ENCODE data around the gene ANO4.
"Not testable (repeated sequence)": the region's sequence is repeated elsewhere in the genome, so short reads cannot be mapped to it uniquely, and the experiment has no call there.

The ANO4 gene

GRCh38 chr12:101053203-101053602 is 258.6 kb downstream of the ANO4 start:
- in situ Hi-C loops (cut with MboI; ENCODE audit: low pct_unique_long_range_greater_than_20kb, low sequenced_read_pairs), result no loop called here
- no peak for DNase-seq

- in situ Hi-C loops (cut with MboI; ENCODE audit: low pct_unique_long_range_greater_than_20kb, low sequenced_read_pairs), result no loop called here
- no peak for DNase-seq
Measured at GRCh38 chr12:101055940-101056339, 261.4 kb downstream of the ANO4 start.

DNA sequence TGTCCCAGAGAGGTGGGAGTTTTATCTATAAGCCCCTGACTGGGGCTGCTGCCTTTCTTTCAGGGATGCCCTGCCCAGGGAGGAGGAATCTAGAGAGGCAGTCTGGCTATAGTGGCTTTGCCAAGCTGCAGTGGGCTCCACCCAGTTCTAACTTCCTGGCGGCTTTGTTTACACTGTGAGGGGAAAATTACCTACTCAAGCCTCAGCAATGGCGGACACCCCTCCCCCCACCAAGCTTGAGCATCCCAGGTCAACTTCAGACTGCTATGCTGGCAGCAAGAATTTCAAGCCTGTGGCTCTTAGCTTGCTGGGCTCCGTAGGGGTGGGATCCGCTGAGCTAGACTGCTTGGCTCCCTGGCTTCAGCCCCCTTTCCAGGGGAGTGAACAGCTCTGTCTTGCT is 267.9 kb downstream of the ANO4 start:
- in situ Hi-C loops (cut with MboI; ENCODE audit: low pct_unique_long_range_greater_than_20kb, low sequenced_read_pairs); DNase-seq: not testable (repeated sequence)

GRCh38 chr12:101064721-101065120 is 270.1 kb downstream of the ANO4 start:
- in situ Hi-C loops (cut with MboI; ENCODE audit: low pct_unique_long_range_greater_than_20kb, low sequenced_read_pairs), result no loop called here
- no peak for DNase-seq

DNA sequence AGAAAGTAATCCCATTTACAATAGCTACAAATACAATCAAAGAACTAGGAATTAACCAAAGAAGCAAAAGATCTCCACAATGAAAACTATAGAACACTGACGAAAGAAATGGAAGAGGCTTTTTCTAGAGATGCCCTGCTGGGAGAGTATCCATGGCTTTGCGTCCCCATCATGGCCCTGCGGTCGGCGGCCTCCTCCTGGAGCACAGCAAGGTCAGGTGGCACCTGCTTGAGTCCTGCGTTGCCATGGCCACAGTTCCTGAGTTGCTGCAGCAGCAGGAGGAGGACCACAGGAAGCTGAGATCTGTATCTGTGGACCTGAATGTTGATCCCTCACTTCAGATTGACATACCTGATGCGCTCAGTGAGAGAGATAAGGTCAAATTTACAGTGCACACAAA is 271.9 kb downstream of the ANO4 start:
- in situ Hi-C loops (cut with MboI; ENCODE audit: low pct_unique_long_range_greater_than_20kb, low sequenced_read_pairs), result no loop called here
- DNase-seq, result no peak

- in situ Hi-C loops (cut with MboI; ENCODE audit: low pct_unique_long_range_greater_than_20kb, low sequenced_read_pairs), result no loop called here
- no peak for DNase-seq
Measured at GRCh38 chr12:101068402-101068801, 273.8 kb downstream of the ANO4 start.

DNA sequence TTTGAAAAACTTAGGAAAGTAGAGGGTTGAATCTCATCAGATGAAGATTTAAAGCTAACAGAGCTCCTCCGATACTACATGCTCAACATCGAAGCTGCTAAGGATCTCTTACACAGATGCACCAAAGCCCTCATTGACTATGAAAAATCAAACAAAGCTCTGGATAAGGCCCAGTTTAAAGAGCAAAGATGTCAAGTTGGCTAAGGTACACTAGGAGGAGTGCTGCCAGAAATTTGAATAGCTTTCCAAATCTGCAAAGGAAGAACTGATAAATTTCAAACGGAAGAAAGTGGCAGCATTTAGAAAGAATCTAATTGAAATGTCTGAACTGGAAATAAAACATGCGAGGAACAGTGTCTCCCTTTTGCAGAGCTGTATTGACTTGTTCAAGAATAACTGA is 274.3 kb downstream of the ANO4 start:
- in situ Hi-C loops (cut with MboI; ENCODE audit: low pct_unique_long_range_greater_than_20kb, low sequenced_read_pairs), result no loop called here
- no peak for DNase-seq

DNA sequence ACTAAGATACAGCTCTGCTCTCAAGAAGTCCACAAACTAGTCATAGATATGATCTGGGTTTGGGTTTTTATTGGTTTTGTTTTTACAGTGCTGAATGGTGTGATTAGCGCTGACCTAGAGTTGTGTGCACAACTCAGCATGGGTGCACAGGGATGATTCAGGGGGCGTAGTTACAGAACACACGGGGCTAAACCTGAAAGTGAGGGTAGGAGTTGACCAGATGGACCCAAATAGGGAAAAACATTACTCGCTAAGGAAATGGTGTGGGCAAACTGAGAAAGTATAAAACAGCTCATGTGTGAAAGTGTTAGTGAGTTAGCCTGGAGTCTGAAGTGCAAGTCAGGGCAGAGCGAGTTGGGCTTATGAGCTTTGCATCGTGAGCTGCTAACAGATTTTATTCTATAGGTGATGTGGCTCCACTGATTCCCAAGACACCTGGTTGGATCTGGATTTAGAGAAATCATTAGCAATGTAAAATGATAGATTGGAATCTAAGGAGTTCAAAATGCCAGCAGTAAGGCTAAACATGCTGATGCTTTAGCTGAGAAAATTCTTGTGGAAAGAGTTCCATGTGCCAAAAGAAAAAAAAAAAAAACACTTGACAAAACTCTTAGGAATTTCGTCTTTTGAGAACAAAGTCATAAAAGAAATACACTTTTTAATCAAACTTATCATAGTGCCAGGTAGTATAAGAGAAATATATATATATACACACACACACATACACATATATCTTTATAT is 280.5 kb downstream of the ANO4 start:
- DNase-seq, result no peak

DNA sequence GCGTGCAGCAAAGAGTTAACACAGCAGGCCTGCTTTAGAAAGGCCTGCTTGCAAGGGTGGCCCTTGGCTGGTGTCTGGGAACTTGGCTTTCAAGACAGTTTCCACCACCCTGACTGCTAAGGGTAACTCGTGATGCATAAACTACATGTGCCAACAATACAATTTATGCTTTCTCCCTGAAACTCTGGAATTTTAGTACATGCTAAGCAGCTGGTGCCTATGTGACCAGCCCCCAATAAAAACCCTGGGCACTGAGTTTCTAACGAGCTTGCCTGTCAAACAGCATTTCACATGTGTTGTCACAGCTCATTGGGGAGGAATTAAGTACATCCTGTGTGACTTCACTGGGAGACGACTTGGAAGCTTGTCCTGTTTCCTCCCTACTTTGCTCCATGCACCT is 282.3 kb downstream of the ANO4 start:
- in situ Hi-C loops (cut with MboI; ENCODE audit: low pct_unique_long_range_greater_than_20kb, low sequenced_read_pairs), result no loop called here
- no peak for DNase-seq

More for the DNA sequence above, 280.5 kb downstream of the ANO4 start:
- in situ Hi-C loops (cut with MboI; ENCODE audit: low pct_unique_long_range_greater_than_20kb, low sequenced_read_pairs), result no loop called here

DNA sequence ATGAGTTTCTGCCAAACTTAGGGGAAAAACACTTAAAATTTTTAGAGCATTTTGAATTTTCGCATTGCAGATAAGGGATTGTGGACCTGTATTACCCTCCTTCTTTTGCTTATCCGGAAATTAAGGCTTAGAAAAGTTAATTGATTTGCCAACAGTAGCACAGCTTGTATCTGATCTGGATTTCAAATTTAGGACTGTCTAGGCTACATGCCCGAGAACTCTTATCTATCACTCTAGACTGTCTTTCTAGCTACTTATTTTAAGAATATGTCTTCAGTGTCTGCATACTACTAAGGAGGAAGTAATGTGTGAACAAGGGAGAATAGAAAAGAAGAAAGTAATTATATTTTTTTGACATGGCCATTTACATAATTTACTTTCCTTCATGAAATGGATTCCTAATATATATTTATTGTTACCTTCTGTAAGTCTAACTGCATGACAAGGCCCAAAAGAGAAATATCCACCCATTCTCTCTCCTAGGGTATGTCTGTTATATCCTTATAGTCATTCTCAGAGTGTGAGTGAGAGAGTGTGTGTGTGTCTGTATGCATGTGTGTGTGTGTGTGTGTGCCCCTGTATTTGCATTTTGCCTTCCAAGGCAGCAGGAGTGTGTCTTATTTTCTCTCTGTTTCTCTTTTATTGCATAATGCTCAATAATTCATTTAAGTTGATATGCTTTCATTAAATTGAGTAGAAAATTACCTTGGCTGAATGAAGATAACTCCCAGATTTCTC is 283.4 kb downstream of the ANO4 start:
- no peak for DNase-seq
- in situ Hi-C loops (cut with MboI; ENCODE audit: low pct_unique_long_range_greater_than_20kb, low sequenced_read_pairs), result no loop called here

DNA sequence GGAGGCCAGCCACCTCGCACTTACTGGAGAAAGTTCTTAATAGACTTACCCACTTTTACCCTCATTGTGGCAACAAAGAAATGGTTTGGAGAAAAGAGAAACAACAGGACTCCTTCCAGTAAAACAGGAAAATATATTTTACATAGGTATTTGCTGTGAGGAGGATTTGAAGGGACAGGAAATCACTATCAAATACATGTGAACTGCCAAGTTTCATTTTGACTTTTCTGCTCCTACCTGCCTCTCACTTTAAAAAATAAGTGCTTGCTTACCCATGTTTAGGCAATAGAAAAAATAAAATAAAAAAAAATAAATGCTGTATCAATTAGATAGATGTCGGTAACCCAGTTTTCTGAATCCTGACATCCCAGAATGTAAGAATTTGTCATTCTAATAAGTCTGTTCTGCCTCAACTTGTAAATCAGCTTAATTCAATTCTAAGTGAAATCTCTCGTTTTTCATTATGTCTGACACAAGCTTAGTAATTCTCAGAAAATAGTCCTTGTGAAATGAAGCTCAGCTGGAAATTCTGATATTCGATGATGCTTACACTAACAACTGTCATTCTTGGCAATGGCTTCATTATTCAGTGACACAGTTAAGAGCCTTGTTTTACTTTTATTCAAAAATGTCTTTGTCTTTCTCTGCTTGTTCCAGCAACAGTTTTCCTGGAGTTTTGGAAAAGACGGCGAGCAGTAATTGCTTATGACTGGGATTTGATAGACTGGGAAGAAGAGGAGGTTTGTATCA is 284.1 kb downstream of the ANO4 start:
- DNase-seq, result no peak
- in situ Hi-C loops (cut with MboI; ENCODE audit: low pct_unique_long_range_greater_than_20kb, low sequenced_read_pairs), result no loop called here

- in situ Hi-C loops (cut with MboI; ENCODE audit: low pct_unique_long_range_greater_than_20kb, low sequenced_read_pairs), result no loop called here
- DNase-seq, result no peak
Measured at GRCh38 chr12:101082706-101083105, 288.1 kb downstream of the ANO4 start.

GRCh38 chr12:101086490-101087135 is 292.0 kb downstream of the ANO4 start:
- in situ Hi-C loops (cut with MboI; ENCODE audit: low pct_unique_long_range_greater_than_20kb, low sequenced_read_pairs), result no loop called here
- no peak for DNase-seq

DNA sequence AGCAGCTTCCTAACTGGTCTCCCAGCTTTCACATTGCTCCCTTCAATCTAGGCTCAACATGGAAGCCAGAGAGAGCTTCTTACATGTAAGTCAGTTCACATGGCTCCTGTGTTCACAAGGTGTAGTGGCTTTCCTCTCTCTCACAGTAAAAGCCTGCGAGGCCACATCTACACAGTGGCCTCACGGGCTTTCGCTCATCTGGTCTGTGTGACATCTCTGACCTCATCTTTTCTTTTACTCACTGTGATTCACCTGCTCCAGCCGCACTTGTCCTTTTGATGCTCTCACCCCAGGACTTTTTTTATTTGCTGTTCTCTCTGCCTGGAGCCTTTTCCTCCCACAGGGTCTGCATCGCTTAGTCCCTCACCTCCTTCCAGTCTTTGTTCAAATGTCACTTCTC is 293.3 kb downstream of the ANO4 start:
- in situ Hi-C loops (cut with MboI; ENCODE audit: low pct_unique_long_range_greater_than_20kb, low sequenced_read_pairs), result no loop called here
- DNase-seq, result no peak

DNA sequence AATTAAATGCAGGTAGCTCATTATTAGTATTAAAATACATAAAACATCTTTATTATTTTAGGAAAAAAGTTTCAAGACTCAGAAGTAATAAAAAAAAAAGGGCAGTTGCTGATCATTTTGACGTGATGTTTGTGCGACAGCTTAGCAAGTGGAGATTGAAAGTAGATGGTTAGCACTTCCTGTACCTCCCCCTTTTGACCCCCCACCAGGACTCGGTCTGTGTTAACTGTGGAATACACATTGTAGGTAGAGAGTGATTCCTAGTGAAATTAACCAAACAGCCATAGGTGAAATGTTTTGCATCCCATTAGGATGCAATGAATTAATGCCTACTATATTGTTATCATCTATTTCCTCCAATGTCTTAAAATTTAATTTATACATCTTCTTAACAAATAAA is 294.7 kb downstream of the ANO4 start:
- in situ Hi-C loops (cut with MboI; ENCODE audit: low pct_unique_long_range_greater_than_20kb, low sequenced_read_pairs), result no loop called here
- no peak for DNase-seq

- in situ Hi-C loops (cut with MboI; ENCODE audit: low pct_unique_long_range_greater_than_20kb, low sequenced_read_pairs); DNase-seq: not testable (repeated sequence)
Measured at GRCh38 chr12:101090222-101090621, 295.6 kb downstream of the ANO4 start.

DNA sequence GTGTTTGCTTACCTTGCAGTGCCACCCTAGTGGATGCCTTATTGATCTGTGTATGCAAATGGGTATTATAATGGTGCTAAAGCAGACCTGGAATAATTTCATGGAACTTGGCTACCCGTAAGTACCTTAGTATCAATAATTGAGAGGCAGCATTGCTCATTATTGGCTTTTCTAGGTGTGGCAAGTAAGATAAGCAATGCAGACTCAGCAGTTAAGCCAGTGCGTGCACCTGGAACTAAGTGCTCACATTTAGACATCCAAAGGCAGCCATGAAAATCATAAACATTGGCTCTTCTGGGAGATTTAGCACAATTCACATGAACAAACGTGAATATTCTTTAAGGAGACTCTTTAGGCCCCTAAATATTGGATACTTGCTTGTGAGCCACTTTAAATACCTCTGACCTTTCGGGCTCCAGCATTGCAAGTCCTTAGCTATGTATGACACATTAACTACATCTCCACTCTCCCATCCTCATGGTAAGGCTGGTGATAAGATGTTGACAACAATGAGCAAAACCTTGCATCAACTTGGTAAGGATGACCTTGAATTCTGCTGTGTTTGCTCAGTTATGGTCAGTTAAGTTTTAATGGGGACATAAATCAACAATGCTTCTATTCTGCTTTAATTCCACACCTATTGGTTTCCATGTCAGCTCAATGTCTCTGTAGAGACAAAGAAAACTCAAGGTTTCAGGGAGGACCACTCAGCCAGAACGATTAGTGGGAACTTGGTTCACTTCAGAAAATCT is 303.4 kb downstream of the ANO4 start:
- no peak for DNase-seq
- in situ Hi-C loops (cut with MboI; ENCODE audit: low pct_unique_long_range_greater_than_20kb, low sequenced_read_pairs), result no loop called here

GRCh38 chr12:101107032-101107763 is 312.6 kb downstream of the ANO4 start:
- in situ Hi-C loops (cut with MboI; ENCODE audit: low pct_unique_long_range_greater_than_20kb, low sequenced_read_pairs), result no loop called here
- no peak for DNase-seq

Measured in KBM-7 (cell line).